ENCODE data around the gene HSPA12A. TPM values are rescaled to one million over a fixed set of nuclear protein-coding genes. Genes with fewer than 3 reads are reported as not detected.

Gene HSPA12A
- total RNA-seq, 4 donors from 2014 or later = 20.2 to 55.1 (median 32.5) TPM

GRCh38 chr10:116752969-116753665, 10.8 kb upstream of the HSPA12A start:
- TF ChIP-seq CTCF (IDR thresholded peaks at IDR 0.05) = no peak
- ATAC-seq (ENCODE audit: low FRiP score) = no peak
- DNase-seq (ENCODE audit: low spot score) = no peak

GRCh38 chr10:116752563-116752962, 10.2 kb upstream of the HSPA12A start:
- DNase-seq (ENCODE audit: low spot score) (no peak), ATAC-seq (ENCODE audit: low FRiP score) (no peak)
- TF ChIP-seq CTCF (IDR thresholded peaks at IDR 0.05) = no peak

GRCh38 chr10:116748471-116748870, 6.1 kb upstream of the HSPA12A start:
- ATAC-seq (ENCODE audit: low FRiP score) (no peak), DNase-seq (ENCODE audit: low spot score) (no peak)
- TF ChIP-seq CTCF (IDR thresholded peaks at IDR 0.05) = no peak

- ATAC-seq (ENCODE audit: low FRiP score) (no peak), DNase-seq (ENCODE audit: low spot score) (no peak)
- no peak for TF ChIP-seq CTCF (IDR thresholded peaks at IDR 0.05)
Measured at GRCh38 chr10:116748041-116748440, 5.7 kb upstream of the HSPA12A start.

- ATAC-seq (ENCODE audit: low FRiP score) (no peak), DNase-seq (ENCODE audit: low spot score) (no peak)
- no peak for TF ChIP-seq CTCF (IDR thresholded peaks at IDR 0.05)
Measured at GRCh38 chr10:116747325-116747724, 5.0 kb upstream of the HSPA12A start.

GRCh38 chr10:116744885-116745284, 2.5 kb upstream of the HSPA12A start:
- TF ChIP-seq CTCF (IDR thresholded peaks at IDR 0.05) = no peak
- DNase-seq (ENCODE audit: low spot score) (no peak), ATAC-seq (ENCODE audit: low FRiP score) (no peak)

- TF ChIP-seq CTCF (IDR thresholded peaks at IDR 0.05) = no peak
- DNase-seq (ENCODE audit: low spot score) (no peak), ATAC-seq (ENCODE audit: low FRiP score) (no peak)
Measured at GRCh38 chr10:116744163-116744753, 1.9 kb upstream of the HSPA12A start.
